Endothelial cell (in vitro differentiated cells): Measurements from ENCODE around the gene INIP. TPM values are rescaled to one million over a fixed set of nuclear protein-coding genes. Genes with fewer than 3 reads are reported as not detected.
"Not testable (repeated sequence)": the region's sequence is repeated elsewhere in the genome, so short reads cannot be mapped to it uniquely, and the experiment has no call there.

ENCODE experiments used
- DNase-seq: peaks from one replicate; pipeline ENCODE4 v3.0.0; 2021; ENCODE audit warnings: low spot score
- H3K27ac Mint-ChIP-seq: one replicate; pipeline ENCODE4 v1.8.0; 2021; ENCODE audit warnings: mixed read lengths, inconsistent platforms; ENCODE audit not compliant: unreplicated experiment
- H3K27me3 Mint-ChIP-seq: one replicate; pipeline ENCODE4 v1.8.0; 2021; ENCODE audit warnings: mild to moderate bottlenecking, moderate library complexity, mixed read lengths, inconsistent platforms; ENCODE audit not compliant: unreplicated experiment
- H3K36me3 Mint-ChIP-seq: one replicate; pipeline ENCODE4 v1.8.0; 2021; ENCODE audit warnings: mild to moderate bottlenecking, low read depth, mixed read lengths, inconsistent platforms; ENCODE audit not compliant: unreplicated experiment
- H3K4me1 Mint-ChIP-seq: one replicate; pipeline ENCODE4 v1.8.0; 2021; ENCODE audit warnings: mild to moderate bottlenecking, mixed read lengths, inconsistent platforms; ENCODE audit not compliant: unreplicated experiment
- H3K4me3 Mint-ChIP-seq: one replicate; pipeline ENCODE4 v1.8.0; 2021; ENCODE audit warnings: mild to moderate bottlenecking, mixed read lengths, inconsistent platforms; ENCODE audit not compliant: unreplicated experiment
- H3K9me3 Mint-ChIP-seq: one replicate; pipeline ENCODE4 v1.8.0; 2021; ENCODE audit warnings: mixed read lengths, inconsistent platforms; ENCODE audit not compliant: unreplicated experiment
- CTCF ChIP-seq: fragments of 200-600 bp; sonication (generic); IDR thresholded peaks from one replicate; pipeline ENCODE4 v1.5.0; 2021; ENCODE audit warnings: antibody characterized with exemption; ENCODE audit not compliant: unreplicated experiment
- total RNA-seq: library from RNA; stranded (reverse); fragmentation: NEBNext Ultra II Directional; extraction: Animal tissue kit (Norgen Biotek cat#: 25700); gene quantifications from one replicate; pipeline ENCODE4 v1.2.1, GENCODE V29; 2021; ENCODE audit not compliant: unreplicated experiment

INIP gene
- total RNA-seq, 1 donor from 2014 or later = 20.8 TPM

GRCh38 chr9:112694706-112695555 is 23.0 kb downstream of the INIP start:
- H3K9me3 Mint-ChIP-seq = no peaks in the 10 kb centered on the region
- no peaks in the 10 kb centered on the region for H3K27me3 Mint-ChIP-seq
- H3K4me3 Mint-ChIP-seq = no peak overlapping the region
- H3K36me3 Mint-ChIP-seq = peaks cover 15% of the 10 kb centered on the region
- H3K27ac Mint-ChIP-seq = no peak overlapping the region
- no peak for DNase-seq
- no peak for TF ChIP-seq CTCF
- no peaks in the 10 kb centered on the region for H3K4me1 Mint-ChIP-seq

GRCh38 chr9:112689161-112689740 is 28.7 kb downstream of the INIP start:
- Mint-ChIP-seq H3K27me3 (no peaks in the 10 kb centered on the region), H3K4me1 (no peaks in the 10 kb centered on the region), H3K9me3 (no peaks in the 10 kb centered on the region), H3K4me3 (no peak overlapping the region), H3K36me3 (peaks cover 15% of the 10 kb centered on the region), H3K27ac (no peak overlapping the region)
- no peak for TF ChIP-seq CTCF
- DNase-seq = no peak

GRCh38 chr9:112680731-112681402 is 37.0 kb downstream of the INIP start:
- Mint-ChIP-seq H3K27ac (no peak overlapping the region), H3K4me1 (peaks cover 9% of the 10 kb centered on the region), H3K4me3 (no peak overlapping the region), H3K27me3 (peaks cover 2% of the 10 kb centered on the region), H3K9me3 (peaks cover 3% of the 10 kb centered on the region), H3K36me3 (peaks cover 7% of the 10 kb centered on the region)
- no peak for DNase-seq
- TF ChIP-seq CTCF = no peak

- Mint-ChIP-seq H3K4me1 (peaks cover 9% of the 10 kb centered on the region), H3K4me3 (no peak overlapping the region), H3K9me3 (peaks cover 3% of the 10 kb centered on the region), H3K27me3 (peaks cover 2% of the 10 kb centered on the region), H3K27ac (no peak overlapping the region), H3K36me3 (peaks cover 7% of the 10 kb centered on the region)
- TF ChIP-seq CTCF = no peak
- DNase-seq = no peak
Measured at GRCh38 chr9:112677040-112677439, 40.9 kb downstream of the INIP start.

- H3K36me3 Mint-ChIP-seq, DNase-seq, H3K4me3 Mint-ChIP-seq, H3K4me1 Mint-ChIP-seq, H3K9me3 Mint-ChIP-seq, H3K27me3 Mint-ChIP-seq, H3K27ac Mint-ChIP-seq: not testable (repeated sequence)
Measured at GRCh38 chr9:112673221-112673620, 44.7 kb downstream of the INIP start.
